ENCODE measurements around the gene DNMBP. TPM values are rescaled to one million over a fixed set of nuclear protein-coding genes. Genes with fewer than 3 reads are reported as not detected.

DNMBP gene
- total and polyA plus RNA-seq, 2 experiments from 2014 or later = 12.4 to 18.5 TPM

DNA sequence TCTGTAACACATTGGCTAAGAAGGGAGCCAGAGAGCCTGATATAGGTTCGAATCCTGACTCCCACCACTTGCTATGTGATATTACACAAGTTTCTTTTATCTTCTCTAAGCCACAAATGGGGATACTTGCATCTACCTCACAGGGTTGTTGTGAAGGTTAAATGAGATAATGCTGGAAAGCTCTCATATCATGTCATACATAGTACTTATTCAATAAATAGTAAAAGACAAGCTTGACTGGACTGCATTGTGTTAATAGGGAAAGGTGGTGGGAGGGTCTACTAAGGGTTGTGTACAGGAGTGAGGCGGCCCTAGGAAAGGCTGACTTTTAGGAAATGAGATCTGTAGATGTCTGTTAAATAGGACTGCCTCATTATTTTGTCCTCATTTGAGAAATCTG lies 35.8 kb upstream of the DNMBP start:
- in situ Hi-C loops (cut with MboI) = loop anchor here (10.0 kb wide), 1 partner anchor 191 kb away; no protein-coding TSS in a partner anchor
- no peak for TF ChIP-seq EZH2phosphoT487 (IDR thresholded peaks at IDR 0.05; ENCODE audit: insufficient read depth, low read depth)
- TF ChIP-seq EZH2 (IDR thresholded peaks at IDR 0.05; ENCODE audit: insufficient read depth, poor library complexity, severe bottlenecking) = no peak
- Histone ChIP-seq H4K20me1 (ENCODE audit: insufficient read depth) (no peaks in the 10 kb centered on the region), H3K27ac (no peak overlapping the region), H3K9ac (peak overlapping the region; percentile 32; the same call in 1 of the 2 replicates), H3K4me3 (no peak overlapping the region), H3F3A (ENCODE audit: insufficient read depth) (peaks cover 8% of the 10 kb centered on the region; the same call in 1 of the 2 replicates), H3K4me2 (ENCODE audit: unreplicated experiment) (no peak overlapping the region), H3K27me3 (replicated peaks; ENCODE audit: insufficient read depth) (no peaks in the 10 kb centered on the region), H3K36me3 (ENCODE audit: low read depth) (no peaks in the 10 kb centered on the region), H3K4me1 (ENCODE audit: insufficient read depth) (peaks cover 23% of the 10 kb centered on the region), H3K9me3 (ENCODE audit: low read depth) (no peaks in the 10 kb centered on the region), H3K9me2 (ENCODE audit: insufficient read depth) (no peaks in the 10 kb centered on the region), H2AFZ (peak overlapping the region; percentile 85), H3K79me2 (ENCODE audit: insufficient read depth) (no peaks in the 10 kb centered on the region)
- WGBS, 2 experiments (ENCODE audit: low coverage in 1 of 2, low lambda C conversion rate in 2 of 2, missing lambda C conversion rate in 2 of 2) = 61 to 64% methylated on average over 2 of the region's 2 CpGs
- peak; percentile 7 for DNase-seq

- H3K27ac ChIP-seq = peak overlapping the region; percentile 71
- no peaks in the 10 kb centered on the region for H3K27me3 ChIP-seq (replicated peaks; ENCODE audit: insufficient read depth)
- no peaks in the 10 kb centered on the region for H3K9me3 ChIP-seq (ENCODE audit: low read depth)
- WGBS, 2 experiments (ENCODE audit: low coverage in 1 of 2, low lambda C conversion rate in 2 of 2, missing lambda C conversion rate in 2 of 2) = 8 to 30% methylated on average over 3 of the region's 3 CpGs
- DNase-seq = peak; percentile 54
- no peak for TF ChIP-seq EZH2phosphoT487 (IDR thresholded peaks at IDR 0.05; ENCODE audit: insufficient read depth, low read depth)
- TF ChIP-seq EZH2 (IDR thresholded peaks at IDR 0.05; ENCODE audit: insufficient read depth, poor library complexity, severe bottlenecking) = no peak
- H3K4me1 ChIP-seq (ENCODE audit: insufficient read depth) = peaks cover 23% of the 10 kb centered on the region
- H3K9ac ChIP-seq = peak overlapping the region; percentile 18; the same call in 1 of the 2 replicates
- H4K20me1 ChIP-seq (ENCODE audit: insufficient read depth) = no peaks in the 10 kb centered on the region
- H3K4me2 ChIP-seq (ENCODE audit: unreplicated experiment) = peak overlapping the region; percentile 29
- H3K36me3 ChIP-seq (ENCODE audit: low read depth) = no peaks in the 10 kb centered on the region
- H3K79me2 ChIP-seq (ENCODE audit: insufficient read depth) = no peaks in the 10 kb centered on the region
- peaks cover 8% of the 10 kb centered on the region; the same call in 1 of the 2 replicates for H3F3A ChIP-seq (ENCODE audit: insufficient read depth)
- no peak overlapping the region for H3K4me3 ChIP-seq
- no peaks in the 10 kb centered on the region for H3K9me2 ChIP-seq (ENCODE audit: insufficient read depth)
- H2AFZ ChIP-seq = peak overlapping the region; percentile 70
- in situ Hi-C loops (cut with MboI) = loop anchor here (10.0 kb wide), 1 partner anchor 189 kb away; no protein-coding TSS in a partner anchor
Observed at GRCh38 chr10:100043796-100044195, 34.0 kb upstream of the DNMBP start.

GRCh38 chr10:100043344-100043743 lies 33.6 kb upstream of the DNMBP start:
- H3K4me2 ChIP-seq (ENCODE audit: unreplicated experiment) = no peak overlapping the region
- no peak overlapping the region for H3K4me3 ChIP-seq
- H3F3A ChIP-seq (ENCODE audit: insufficient read depth) = peaks cover 8% of the 10 kb centered on the region; the same call in 1 of the 2 replicates
- H3K27ac ChIP-seq = peak overlapping the region; percentile 71; the same call in 1 of the 2 replicates
- in situ Hi-C loops (cut with MboI) = loop anchor here (10.0 kb wide), 1 partner anchor 189 kb away; no protein-coding TSS in a partner anchor
- H3K79me2 ChIP-seq (ENCODE audit: insufficient read depth) = no peaks in the 10 kb centered on the region
- H3K9me3 ChIP-seq (ENCODE audit: low read depth) = no peaks in the 10 kb centered on the region
- 79 to 81% methylated on average over 2 of the region's 2 CpGs for whole genome bisulfite sequencing, 2 experiments (ENCODE audit: low coverage in 1 of 2, low lambda C conversion rate in 2 of 2, missing lambda C conversion rate in 2 of 2)
- H2AFZ ChIP-seq = peak overlapping the region; percentile 70; the same call in 1 of the 2 replicates
- H3K4me1 ChIP-seq (ENCODE audit: insufficient read depth) = peaks cover 26% of the 10 kb centered on the region
- H4K20me1 ChIP-seq (ENCODE audit: insufficient read depth) = no peaks in the 10 kb centered on the region
- peak; percentile 36 for DNase-seq
- H3K9me2 ChIP-seq (ENCODE audit: insufficient read depth) = no peaks in the 10 kb centered on the region
- TF ChIP-seq EZH2phosphoT487 (IDR thresholded peaks at IDR 0.05; ENCODE audit: insufficient read depth, low read depth) (no peak), EZH2 (IDR thresholded peaks at IDR 0.05; ENCODE audit: insufficient read depth, poor library complexity, severe bottlenecking) (no peak)
- H3K9ac ChIP-seq = no peak overlapping the region
- H3K27me3 ChIP-seq (replicated peaks; ENCODE audit: insufficient read depth) = no peaks in the 10 kb centered on the region
- no peaks in the 10 kb centered on the region for H3K36me3 ChIP-seq (ENCODE audit: low read depth)

- TF ChIP-seq EZH2phosphoT487 (IDR thresholded peaks at IDR 0.05; ENCODE audit: insufficient read depth, low read depth) (no peak), EZH2 (IDR thresholded peaks at IDR 0.05; ENCODE audit: insufficient read depth, poor library complexity, severe bottlenecking) (no peak)
- no peaks in the 10 kb centered on the region for H3K9me3 ChIP-seq (ENCODE audit: low read depth)
- H2AFZ ChIP-seq = no peak overlapping the region
- no peaks in the 10 kb centered on the region for H3K36me3 ChIP-seq (ENCODE audit: low read depth)
- H3K9me2 ChIP-seq (ENCODE audit: insufficient read depth) = no peaks in the 10 kb centered on the region
- H3K9ac ChIP-seq = no peak overlapping the region
- H3F3A ChIP-seq (ENCODE audit: insufficient read depth) = peaks cover 8% of the 10 kb centered on the region; the same call in 1 of the 2 replicates
- H3K4me1 ChIP-seq (ENCODE audit: insufficient read depth) = peaks cover 26% of the 10 kb centered on the region
- H3K79me2 ChIP-seq (ENCODE audit: insufficient read depth) = no peaks in the 10 kb centered on the region
- no peaks in the 10 kb centered on the region for H4K20me1 ChIP-seq (ENCODE audit: insufficient read depth)
- H3K27me3 ChIP-seq (replicated peaks; ENCODE audit: insufficient read depth) = no peaks in the 10 kb centered on the region
- H3K27ac ChIP-seq = no peak overlapping the region
- H3K4me3 ChIP-seq = no peak overlapping the region
- in situ Hi-C loops (cut with MboI) = loop anchor here (10.0 kb wide), 1 partner anchor 187 kb away; no protein-coding TSS in a partner anchor
- no peak for DNase-seq
- H3K4me2 ChIP-seq (ENCODE audit: unreplicated experiment) = no peak overlapping the region
- 97 to 100% methylated on average over 2 of the region's 2 CpGs for WGBS, 2 experiments (ENCODE audit: low coverage in 1 of 2, low lambda C conversion rate in 2 of 2, missing lambda C conversion rate in 2 of 2)
Observed at GRCh38 chr10:100041306-100042002, 31.7 kb upstream of the DNMBP start.
